H1 (cell line): ENCODE data around the gene NUDT3. TPM values are rescaled to one million over a fixed set of nuclear protein-coding genes. Genes with fewer than 3 reads are reported as not detected.

ENCODE experiments used
- CTCF ChIA-PET: fragments of 300-600 bp; sonication (Branson Sonifier 250); formaldehyde crosslinking; loops from one replicate; lab custom pipeline; 2021; ENCODE audit not compliant: partially characterized antibody; lab: Charles Lee
- POLR2A ChIA-PET: fragments of 300-600 bp; sonication (Branson Sonifier 250); formaldehyde crosslinking; loops from one replicate; lab custom pipeline; 2021; ENCODE audit warnings: inconsistent platforms; ENCODE audit not compliant: partially characterized antibody; lab: Charles Lee
- DNase-seq, 2 experiments: peaks; one replicate each; pipeline versions ENCODE4 v3.0.0 to v3.0.0-alpha.2; 2010 to 2022; ENCODE audit warnings: low spot score in 2 of 2, low read depth in 1 of 2, mixed read lengths in 1 of 2
- FAIRE-seq: peaks from 2 replicates; lab custom pipeline; 2011; peaks lifted over from hg19 to GRCh38; lab: Jason Lieb, UNC
- H2AFZ ChIP-seq: 2 replicates; pipeline ENCODE4 v1.8.1; 2012; ENCODE audit warnings: low read length, inconsistent platforms
- H2AK5ac ChIP-seq: 2 replicates; pipeline ENCODE4 v1.6.1; 2013; ENCODE audit warnings: low read depth, low read length
- H2BK120ac ChIP-seq: replicated peaks from 2 replicates; pipeline ENCODE3; 2013; ENCODE audit warnings: low read depth, low read length, inconsistent platforms
- H2BK12ac ChIP-seq: 2 replicates; pipeline ENCODE4 v1.6.1; 2013; ENCODE audit warnings: low read depth, low read length
- H2BK15ac ChIP-seq: 2 replicates; pipeline ENCODE4 v1.6.1; 2013; ENCODE audit warnings: low read length
- H2BK20ac ChIP-seq: 2 replicates; pipeline ENCODE4 v1.6.1; 2013; ENCODE audit warnings: low read length
- H2BK5ac ChIP-seq: 2 replicates; pipeline ENCODE4 v1.6.1; 2013; ENCODE audit warnings: low read depth, low read length
- H3K14ac ChIP-seq: 2 replicates; pipeline ENCODE4 v1.6.1; 2013; ENCODE audit warnings: inconsistent platforms; ENCODE audit not compliant: insufficient read length
- H3K18ac ChIP-seq: 2 replicates; pipeline ENCODE4 v1.6.1; 2013; ENCODE audit warnings: low read length; ENCODE audit errors: extremely low read depth
- H3K23ac ChIP-seq: 2 replicates; pipeline ENCODE4 v1.6.1; 2013; ENCODE audit warnings: inconsistent platforms; ENCODE audit not compliant: insufficient read length
- H3K23me2 ChIP-seq: 2 replicates; pipeline ENCODE4 v1.6.1; 2013; ENCODE audit warnings: low read depth, low read length
- H3K27ac ChIP-seq: 2 replicates; pipeline ENCODE4 v1.6.1; 2011; ENCODE audit warnings: low read depth, low read length, inconsistent platforms
- H3K27me3 ChIP-seq, 4 experiments: replicated peaks in 1 of 4; 1 replicate in 1 of 4; 2 replicates in 3 of 4; pipeline versions ENCODE4 v1.6.1 to v1.8.1; 2011 to 2013; ENCODE audit warnings: low read length in 3 of 4, mild to moderate bottlenecking in 3 of 4, inconsistent platforms in 2 of 4, mixed read lengths in 2 of 4, moderate library complexity in 1 of 4; ENCODE audit not compliant: control insufficient read depth in 3 of 4, insufficient read depth in 3 of 4; ENCODE audit errors: extremely low read depth in 1 of 4
- H3K36me3 ChIP-seq, 4 experiments: 2 replicates each; pipeline versions ENCODE4 v1.6.1 to v1.8.1; 2011 to 2013; ENCODE audit warnings: mild to moderate bottlenecking in 4 of 4, low read length in 3 of 4, moderate library complexity in 2 of 4, control low read depth in 1 of 4, inconsistent platforms in 1 of 4; ENCODE audit not compliant: insufficient read depth in 4 of 4, control insufficient read depth in 2 of 4
- H3K4ac ChIP-seq: replicated peaks from 2 replicates; pipeline ENCODE3; 2013; ENCODE audit warnings: low read length, low read depth, mixed read lengths, inconsistent platforms; ENCODE audit not compliant: insufficient read length
- H3K4me1 ChIP-seq, 4 experiments: replicated peaks in 1 of 4; 1 replicate in 1 of 4; 2 replicates in 3 of 4; pipeline versions ENCODE4 v1.6.1 to v1.8.1; 2011 to 2013; ENCODE audit warnings: low read length in 3 of 4, inconsistent platforms in 2 of 4, mixed read lengths in 1 of 4; ENCODE audit not compliant: insufficient read depth in 4 of 4, control insufficient read depth in 3 of 4
- H3K4me2 ChIP-seq, 2 experiments: 2 replicates each; pipeline versions ENCODE4 v1.6.1 to v1.8.1; 2011 to 2013; ENCODE audit warnings: low read depth in 2 of 2, low read length in 2 of 2, control low read depth in 1 of 2, inconsistent platforms in 1 of 2, mild to moderate bottlenecking in 1 of 2; ENCODE audit not compliant: insufficient read depth in 1 of 2
- H3K4me3 ChIP-seq, 4 experiments: fragments of 200-600, 300-600 bp in 1 of 4; sonication (generic), shearing (Covaris generic), sonication (Bioruptor Twin) in 1 of 4; 2 replicates each; pipeline versions ENCODE4 v1.5.1 to v1.8.1; 2011 to 2016; ENCODE audit warnings: low read length in 4 of 4, low read depth in 3 of 4, control low read depth in 2 of 4, inconsistent platforms in 2 of 4, mild to moderate bottlenecking in 2 of 4, mixed read lengths in 1 of 4, moderate library complexity in 1 of 4; ENCODE audit not compliant: insufficient read depth in 2 of 4; ENCODE audit errors: extremely low read depth in 1 of 4
- H3K56ac ChIP-seq: replicated peaks from 2 replicates; pipeline ENCODE3; 2013; ENCODE audit warnings: low read depth, mild to moderate bottlenecking, mixed read lengths, low read length, inconsistent platforms; ENCODE audit not compliant: insufficient read length
- H3K79me1 ChIP-seq: 2 replicates; pipeline ENCODE4 v1.6.1; 2013; ENCODE audit warnings: low read depth, low read length, control low read depth
- H3K79me2 ChIP-seq, 2 experiments: 2 replicates each; pipeline versions ENCODE4 v1.6.1 to v1.8.1; 2012 to 2013; ENCODE audit warnings: low read length in 2 of 2, mild to moderate bottlenecking in 2 of 2, inconsistent platforms in 1 of 2; ENCODE audit not compliant: insufficient read depth in 2 of 2, control insufficient read depth in 1 of 2
- H3K9ac ChIP-seq, 4 experiments: replicated peaks in 1 of 4; 1 replicate in 1 of 4; 2 replicates in 3 of 4; pipeline versions ENCODE4 v1.6.1 to v1.8.1; 2011 to 2013; ENCODE audit warnings: low read depth in 3 of 4, low read length in 3 of 4, control low read depth in 2 of 4, mild to moderate bottlenecking in 2 of 4, moderate library complexity in 2 of 4, inconsistent platforms in 1 of 4; ENCODE audit errors: extremely low read depth in 1 of 4
- H3K9me3 ChIP-seq, 2 experiments: 2 replicates each; pipeline versions ENCODE4 v1.6.1 to v1.8.1; 2012 to 2013; ENCODE audit warnings: mild to moderate bottlenecking in 2 of 2, moderate library complexity in 2 of 2, control low read depth in 1 of 2, inconsistent platforms in 1 of 2, low read depth in 1 of 2, low read length in 1 of 2, mixed read lengths in 1 of 2; ENCODE audit not compliant: insufficient read depth in 2 of 2
- H4K20me1 ChIP-seq, 2 experiments: replicated peaks in 1 of 2; 2 replicates each; pipeline versions ENCODE3 to v1.8.1; 2011 to 2013; ENCODE audit warnings: inconsistent platforms in 2 of 2, low read length in 2 of 2, mild to moderate bottlenecking in 1 of 2; ENCODE audit not compliant: insufficient read depth in 2 of 2, control insufficient read depth in 1 of 2
- H4K5ac ChIP-seq: 2 replicates; pipeline ENCODE4 v1.6.1; 2013; ENCODE audit warnings: low read length, low read depth, mixed read lengths, inconsistent platforms; ENCODE audit not compliant: insufficient read length
- H4K8ac ChIP-seq: 2 replicates; pipeline ENCODE4 v1.8.0; 2013; ENCODE audit warnings: mild to moderate bottlenecking, moderate library complexity, low read length, inconsistent platforms; ENCODE audit not compliant: insufficient read depth; ENCODE audit errors: extremely low read depth
- H4K91ac ChIP-seq: replicated peaks from 2 replicates; pipeline ENCODE3; 2013; ENCODE audit warnings: low read length, mixed read lengths, inconsistent platforms; ENCODE audit not compliant: insufficient read length
- CREB1 ChIP-seq: IDR thresholded peaks from 2 replicates; pipeline ENCODE4 v1.6.1; 2012; ENCODE audit warnings: inconsistent platforms
- CTCF ChIP-seq, 3 experiments: IDR thresholded peaks; 1 replicate in 2 of 3; 2 replicates in 1 of 3; pipeline versions ENCODE4 v1.5.1 to v1.6.1; 2011; ENCODE audit warnings: low read length in 3 of 3, mild to moderate bottlenecking in 3 of 3, inconsistent platforms in 2 of 3, low read depth in 1 of 3, moderate library complexity in 1 of 3; ENCODE audit not compliant: insufficient read depth in 1 of 3; ENCODE audit errors: control extremely low read depth in 1 of 3
- HDAC6 ChIP-seq: IDR thresholded peaks from one replicate; pipeline ENCODE4 v1.7.1; 2012; ENCODE audit warnings: low read depth, mild to moderate bottlenecking, inconsistent platforms, low read length, moderate library complexity
- MAFK ChIP-seq: IDR thresholded peaks from 2 replicates; pipeline ENCODE4 v1.6.1; 2012; ENCODE audit warnings: low read depth, mild to moderate bottlenecking, improper control_type of control experiment, low read length
- MAX ChIP-seq: IDR thresholded peaks from 2 replicates; pipeline ENCODE4 v1.6.1; 2012; ENCODE audit warnings: inconsistent platforms
- PHF8 ChIP-seq: fragments of 200-600 bp; sonication (generic); conservative IDR thresholded peaks from 2 replicates; pipeline ENCODE4 v1.7.1; 2012; ENCODE audit warnings: low read depth, mild to moderate bottlenecking, inconsistent platforms, low read length, moderate library complexity
- POLR2A ChIP-seq, 2 experiments: IDR thresholded peaks; 1 replicate in 1 of 2; 2 replicates in 1 of 2; pipeline ENCODE4 v1.6.1; 2011; ENCODE audit warnings: low read depth in 2 of 2, low read length in 2 of 2, mild to moderate bottlenecking in 2 of 2; ENCODE audit errors: control extremely low read depth in 1 of 2
- SUZ12 ChIP-seq: fragments of 200-600 bp; sonication (generic); IDR thresholded peaks from 2 replicates; pipeline ENCODE4 v1.6.1; 2012; ENCODE audit warnings: mild to moderate bottlenecking, inconsistent platforms, low read length, moderate library complexity, mixed read lengths
- WGBS, 2 experiments: shearing (Covaris generic) in 1 of 2; methylation state at CpG; one replicate each; pipeline versions ENCODE4 v1.1.6 to v1.1.7; 2013 to 2015; ENCODE audit warnings: low lambda C conversion rate in 2 of 2, mixed read lengths in 2 of 2, inconsistent platforms in 1 of 2, low coverage in 1 of 2, missing lambda C conversion rate in 1 of 2; ENCODE audit not compliant: insufficient replicate concordance in 2 of 2, insufficient coverage in 1 of 2, insufficient read length in 1 of 2; ENCODE audit errors: extremely low coverage in 1 of 2, missing lambda C conversion rate in 1 of 2; 5-methylcytosine and 5-hydroxymethylcytosine counted together
- polyA plus RNA-seq, 7 experiments: library from polyadenylated mRNA; depleted of rRNA in 3 of 7; stranded (reverse) in 5 of 7; unstranded in 2 of 7; fragments of >200 nt in 5 of 7; fragments of 200-250 nt in 2 of 7; gene quantifications; 1 replicate in 5 of 7; 2 replicates in 1 of 7; 4 replicates in 1 of 7; pipeline versions ENCODE4 v1.2.1 to v1.2.3, GENCODE V29; 2011 to 2013; ENCODE audit warnings: missing spikeins in 2 of 7, mixed read lengths in 2 of 7
- total RNA-seq: library from RNA; stranded (reverse); fragmentation: NEBNext Ultra II Directional; extraction: Animal tissue kit (Norgen Biotek cat#: 25700); gene quantifications from 2 replicates; pipeline ENCODE4 v1.2.1, GENCODE V29; 2021

Gene NUDT3
- total and polyA plus RNA-seq, 2 of the 8 experiments (the other 6 are each of a cell fraction or from before 2014, with no cell fraction given) = 14.1 to 36.9 TPM

- ChIA-PET CTCF (interaction anchor here (0.7 to 2.4 kb wide), 14 partner anchors 11 to 170 kb away, joined by 3 to 23 read pairs (median 4); no protein-coding TSS in a partner anchor), POLR2A (interaction anchor here (0.7 to 11.0 kb wide), 20 partner anchors 7 to 181 kb away, joined by 3 to 212 read pairs (median 5); partner anchors contain the start of gene HMGA1)
- no peak overlapping the region for H3K14ac ChIP-seq
- no peak overlapping the region for H2BK15ac ChIP-seq
- H3K23me2 ChIP-seq = peaks cover 6% of the 10 kb centered on the region
- H2BK20ac ChIP-seq = no peak overlapping the region
- DNase-seq (no peak), FAIRE-seq (no peak)
- peaks cover 57 to 63% of the 10 kb centered on the region in 2 experiments for H4K20me1 ChIP-seq
- peaks cover 39 to 59% (median 53%) of the 10 kb centered on the region in 4 experiments for H3K36me3 ChIP-seq
- H4K5ac ChIP-seq = no peak overlapping the region
- peaks cover 21 to 31% of the 10 kb centered on the region in 2 experiments for H3K79me2 ChIP-seq
- H3K4me3 ChIP-seq = no peak overlapping the region
- WGBS, 2 experiments = 90% methylated on average over 13 of the region's 19 CpGs; no CpG with 5 or more reads in 1 of the 2 experiments
- H2BK5ac ChIP-seq = no peak overlapping the region
- H3K27ac ChIP-seq = peak overlapping the region; percentile 11; the same call in 1 of the 2 replicates
- H2AFZ ChIP-seq = no peak overlapping the region
- H3K9me3 ChIP-seq = no peaks in the 10 kb centered on the region
- H2BK12ac ChIP-seq = no peak overlapping the region
- no peak overlapping the region for H3K56ac ChIP-seq
- no peak overlapping the region for H3K9ac ChIP-seq
- H3K23ac ChIP-seq = no peak overlapping the region
- no peak overlapping the region for H2BK120ac ChIP-seq
- H2AK5ac ChIP-seq = no peak overlapping the region
- H3K4me2 ChIP-seq = no peak overlapping the region; a peak in 1 of 4 replicates
- H3K4me1 ChIP-seq = peaks cover 10 to 43% (median 28%) of the 10 kb centered on the region in 4 experiments
- no peak overlapping the region for H3K4ac ChIP-seq
- H4K91ac ChIP-seq = no peak overlapping the region
- H3K79me1 ChIP-seq = peaks cover 12% of the 10 kb centered on the region
- no peak overlapping the region for H3K18ac ChIP-seq
- no peaks in the 10 kb centered on the region for H3K27me3 ChIP-seq
- H4K8ac ChIP-seq = no peak overlapping the region; the same call in 1 of the 2 replicates
- TF ChIP-seq MAFK (peak; percentile 51; the same call in 1 of the 2 replicates), CTCF (IDR thresholded peaks at IDR 0.05; ENCODE audit: control extremely low read depth in 1 of 3, insufficient read depth in 1 of 3, low read depth in 1 of 3, low read length in 3 of 3) (peak in 2 of 3 experiments; percentile 27 to 59; a peak in 2 of 4 replicates), MAX (no peak), CREB1 (no peak), POLR2A (IDR thresholded peaks at IDR 0.05; ENCODE audit: control extremely low read depth in 1 of 2, low read depth in 2 of 2, low read length in 2 of 2) (peak in 1 of 2 experiments; percentile 42; a peak in 2 of 3 replicates), SUZ12 (no peak), PHF8 (no peak), HDAC6 (no peak)
Measured at GRCh38 chr6:34243901-34244884, 148.3 kb downstream of the NUDT3 start.
